MM.1S (cell line): ENCODE measurements around the gene COL18A1.

Source experiments
- DNase-seq: peaks from one replicate; pipeline ENCODE4 v3.0.0-alpha.2; 2015
- H2AFZ ChIP-seq: fragments of 300-600 bp; sonication (generic); 2 replicates; pipeline ENCODE4 v1.6.0; 2016; ENCODE audit warnings: antibody characterized with exemption, low read length
- H3F3A ChIP-seq: fragments of 300-600 bp; sonication (generic); 2 replicates; pipeline ENCODE4 v1.6.1; 2016; ENCODE audit warnings: mild to moderate bottlenecking, antibody characterized with exemption, low read length, moderate library complexity, mixed read lengths; ENCODE audit not compliant: insufficient read depth
- H3K27ac ChIP-seq: fragments of 300-600 bp; sonication (generic); 2 replicates; pipeline ENCODE4 v1.5.1; 2016; ENCODE audit warnings: mild to moderate bottlenecking, low read length
- H3K27me3 ChIP-seq: fragments of 300-600 bp; sonication (generic); replicated peaks from 2 replicates; pipeline ENCODE4 v1.6.0; 2016; ENCODE audit warnings: low read length; ENCODE audit not compliant: insufficient read depth
- H3K36me3 ChIP-seq: fragments of 300-600 bp; sonication (generic); replicated peaks from 2 replicates; pipeline ENCODE4 v1.6.1; 2016; ENCODE audit warnings: mild to moderate bottlenecking, low read length, mixed read lengths; ENCODE audit not compliant: insufficient read depth
- H3K4me1 ChIP-seq: fragments of 300-600 bp; sonication (generic); 2 replicates; pipeline ENCODE4 v1.6.1; 2016; ENCODE audit warnings: low read length, mixed read lengths
- H3K4me2 ChIP-seq: fragments of 300-600 bp; sonication (generic); 2 replicates; pipeline ENCODE4 v1.6.0; 2016; ENCODE audit warnings: low read depth, low read length
- H3K4me3 ChIP-seq: fragments of 300-600 bp; sonication (generic); 2 replicates; pipeline ENCODE4 v1.5.1; 2016; ENCODE audit warnings: low read length, mixed read lengths
- H3K79me2 ChIP-seq: fragments of 300-600 bp; sonication (generic); 2 replicates; pipeline ENCODE4 v1.6.1; 2016; ENCODE audit warnings: mixed run types, low read length, mixed read lengths
- H3K9ac ChIP-seq: fragments of 300-600 bp; sonication (generic); 2 replicates; pipeline ENCODE4 v1.6.1; 2016; ENCODE audit warnings: low read length, mixed read lengths
- H3K9me2 ChIP-seq: fragments of 300-600 bp; sonication (generic); replicated peaks from 2 replicates; pipeline ENCODE4 v1.6.1; 2016; ENCODE audit warnings: mild to moderate bottlenecking, low read length, mixed read lengths; ENCODE audit not compliant: insufficient read depth
- H3K9me3 ChIP-seq: fragments of 300-600 bp; sonication (generic); replicated peaks from 2 replicates; pipeline ENCODE4 v1.6.1; 2016; ENCODE audit warnings: mild to moderate bottlenecking, low read length, mixed read lengths; ENCODE audit not compliant: insufficient read depth
- H4K20me1 ChIP-seq: fragments of 300-600 bp; sonication (generic); 2 replicates; pipeline ENCODE4 v1.6.1; 2016; ENCODE audit warnings: mild to moderate bottlenecking, low read length, moderate library complexity, mixed read lengths; ENCODE audit not compliant: insufficient read depth
- EZH2 ChIP-seq: fragments of 300-600 bp; sonication (generic); optimal IDR thresholded peaks from 2 replicates; pipeline ENCODE3; 2017; ENCODE audit warnings: low read depth, mild to moderate bottlenecking, antibody characterized with exemption, low read length, mixed read lengths
- EZH2phosphoT487 ChIP-seq: fragments of 300-600 bp; sonication (generic); IDR thresholded peaks from 2 replicates; pipeline ENCODE4 v1.6.1; 2018; ENCODE audit warnings: antibody characterized with exemption, low read length
- TF ChIP-seq, protein P1 (sequence below): fragments of 300-600 bp; sonication (generic); IDR thresholded peaks from 2 replicates; pipeline ENCODE4 v1.5.1; 2016; ENCODE audit warnings: antibody characterized with exemption, low read length, mixed read lengths

COL18A1 gene

DNA sequence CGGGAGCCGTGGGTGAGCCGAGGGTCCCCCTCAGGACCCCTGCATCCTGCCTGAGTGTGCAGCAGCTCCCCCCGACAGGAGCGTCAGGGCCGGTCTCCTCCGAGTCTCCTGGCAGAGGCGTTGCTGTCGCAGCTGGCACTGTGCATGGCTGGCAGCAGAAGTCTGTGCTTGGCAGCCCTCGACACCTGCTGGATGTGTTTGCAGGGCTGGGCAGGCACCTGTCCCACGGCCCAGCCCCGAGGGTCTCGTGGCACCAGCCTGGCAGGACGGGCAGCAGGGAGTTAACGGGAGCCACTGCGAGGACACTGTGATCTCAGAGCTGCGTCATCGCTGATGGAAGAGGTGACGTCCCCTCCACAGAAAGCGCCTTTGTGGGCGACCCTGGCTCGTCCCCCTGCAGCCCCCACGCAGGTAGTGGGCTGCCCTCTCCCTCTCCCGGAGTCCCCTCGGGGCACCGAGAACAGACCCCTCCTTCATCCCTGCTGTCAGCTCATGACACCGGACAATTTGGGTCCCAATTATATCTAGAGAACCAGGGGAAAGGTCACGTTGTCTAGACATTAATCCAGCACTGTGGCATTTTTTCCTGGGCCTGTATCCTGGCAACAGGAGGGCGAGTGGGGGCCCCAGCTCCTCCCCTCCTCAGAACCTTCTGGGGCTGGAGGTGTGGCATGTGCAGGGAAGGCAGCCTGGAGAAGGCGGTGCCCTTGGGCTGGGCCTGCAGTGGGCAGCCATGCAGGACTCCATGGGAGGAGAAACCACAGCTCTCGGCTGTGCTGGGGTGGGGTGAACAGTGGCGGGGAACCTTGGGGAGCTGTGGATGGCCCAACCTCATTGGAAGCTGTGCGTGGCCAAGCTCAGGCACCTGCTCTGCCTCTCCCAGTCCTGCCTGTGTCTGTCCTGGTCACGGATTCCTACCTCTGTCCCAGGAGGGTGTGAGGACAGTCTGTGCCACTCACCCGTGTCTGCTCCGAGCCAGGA lies 15.4 kb downstream of the COL18A1 start:
- Histone ChIP-seq H3K4me2 (no peak overlapping the region), H3K27me3 (peaks cover 100% of the 10 kb centered on the region), H3K4me3 (no peak overlapping the region), H4K20me1 (no peaks in the 10 kb centered on the region), H3K36me3 (no peaks in the 10 kb centered on the region), H3K79me2 (no peaks in the 10 kb centered on the region), H2AFZ (no peak overlapping the region), H3K4me1 (no peaks in the 10 kb centered on the region), H3F3A (no peaks in the 10 kb centered on the region), H3K9me3 (no peaks in the 10 kb centered on the region), H3K9ac (no peak overlapping the region), H3K9me2 (no peaks in the 10 kb centered on the region), H3K27ac (no peak overlapping the region)
- DNase-seq: no peak
- no peak for TF ChIP-seq EZH2phosphoT487
- TF ChIP-seq EZH2: no peak
- TF ChIP-seq, protein P1, sequence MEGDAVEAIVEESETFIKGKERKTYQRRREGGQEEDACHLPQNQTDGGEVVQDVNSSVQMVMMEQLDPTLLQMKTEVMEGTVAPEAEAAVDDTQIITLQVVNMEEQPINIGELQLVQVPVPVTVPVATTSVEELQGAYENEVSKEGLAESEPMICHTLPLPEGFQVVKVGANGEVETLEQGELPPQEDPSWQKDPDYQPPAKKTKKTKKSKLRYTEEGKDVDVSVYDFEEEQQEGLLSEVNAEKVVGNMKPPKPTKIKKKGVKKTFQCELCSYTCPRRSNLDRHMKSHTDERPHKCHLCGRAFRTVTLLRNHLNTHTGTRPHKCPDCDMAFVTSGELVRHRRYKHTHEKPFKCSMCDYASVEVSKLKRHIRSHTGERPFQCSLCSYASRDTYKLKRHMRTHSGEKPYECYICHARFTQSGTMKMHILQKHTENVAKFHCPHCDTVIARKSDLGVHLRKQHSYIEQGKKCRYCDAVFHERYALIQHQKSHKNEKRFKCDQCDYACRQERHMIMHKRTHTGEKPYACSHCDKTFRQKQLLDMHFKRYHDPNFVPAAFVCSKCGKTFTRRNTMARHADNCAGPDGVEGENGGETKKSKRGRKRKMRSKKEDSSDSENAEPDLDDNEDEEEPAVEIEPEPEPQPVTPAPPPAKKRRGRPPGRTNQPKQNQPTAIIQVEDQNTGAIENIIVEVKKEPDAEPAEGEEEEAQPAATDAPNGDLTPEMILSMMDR: no peak

DNA sequence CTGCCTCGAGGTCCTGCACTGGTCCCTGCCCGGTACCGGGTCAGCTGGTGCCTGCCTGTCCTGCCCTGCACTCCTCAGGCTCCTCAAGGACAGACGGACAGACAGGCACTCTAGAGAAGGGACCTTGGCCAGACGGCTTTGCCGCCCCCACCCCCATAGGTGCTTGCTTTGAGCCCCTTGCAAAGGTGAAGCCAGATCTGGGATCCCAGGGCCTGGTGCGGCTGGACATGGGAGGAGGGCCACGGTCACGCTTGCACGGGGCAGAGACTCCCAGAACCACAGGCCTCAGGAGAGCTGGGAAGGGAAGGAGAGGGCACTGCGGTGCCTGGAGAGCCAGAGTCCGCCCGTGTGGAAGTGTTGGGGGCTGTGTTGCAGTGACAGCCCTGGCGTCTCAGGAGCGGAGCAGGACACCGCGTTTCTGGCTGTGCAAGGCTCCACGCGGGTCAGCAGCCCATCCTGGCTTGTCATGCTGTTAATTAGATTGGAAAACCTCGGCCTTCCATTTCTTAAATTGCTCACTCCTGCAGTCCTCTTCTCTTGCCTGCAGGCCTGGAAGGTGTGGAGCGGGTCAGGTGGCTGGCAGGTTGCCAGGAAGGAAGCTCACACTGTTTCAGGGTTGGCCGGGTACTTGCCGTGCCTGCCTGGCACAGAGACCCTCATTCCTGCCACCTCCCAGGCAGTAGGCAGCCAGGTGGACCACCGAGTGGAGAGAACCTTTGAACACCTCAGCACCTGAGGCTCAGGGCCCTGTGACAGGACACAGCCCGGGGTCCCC lies 16.3 kb downstream of the COL18A1 start:
- H3K9me3 ChIP-seq: no peaks in the 10 kb centered on the region
- no peaks in the 10 kb centered on the region for H3K9me2 ChIP-seq
- no peak overlapping the region for H3K27ac ChIP-seq
- peaks cover 100% of the 10 kb centered on the region for H3K27me3 ChIP-seq
- no peaks in the 10 kb centered on the region for H4K20me1 ChIP-seq
- H3K4me3 ChIP-seq: no peak overlapping the region
- TF ChIP-seq, protein P1: no peak
- TF ChIP-seq EZH2 (no peak), EZH2phosphoT487 (no peak)
- no peaks in the 10 kb centered on the region for H3F3A ChIP-seq
- no peaks in the 10 kb centered on the region for H3K4me1 ChIP-seq
- H2AFZ ChIP-seq: no peak overlapping the region
- no peak overlapping the region for H3K4me2 ChIP-seq
- no peak overlapping the region for H3K9ac ChIP-seq
- H3K36me3 ChIP-seq: no peaks in the 10 kb centered on the region
- no peak for DNase-seq
- no peaks in the 10 kb centered on the region for H3K79me2 ChIP-seq

GRCh38 chr21:45421846-45422775 lies 17.1 kb downstream of the COL18A1 start:
- TF ChIP-seq EZH2 (no peak), EZH2phosphoT487 (no peak)
- TF ChIP-seq, protein P1: no peak
- no peak overlapping the region for H3K9ac ChIP-seq
- no peak overlapping the region for H3K4me2 ChIP-seq
- no peaks in the 10 kb centered on the region for H3F3A ChIP-seq
- no peaks in the 10 kb centered on the region for H4K20me1 ChIP-seq
- H3K4me1 ChIP-seq: no peaks in the 10 kb centered on the region
- no peaks in the 10 kb centered on the region for H3K9me2 ChIP-seq
- no peaks in the 10 kb centered on the region for H3K79me2 ChIP-seq
- H3K4me3 ChIP-seq: no peak overlapping the region
- H3K27me3 ChIP-seq: peaks cover 100% of the 10 kb centered on the region
- DNase-seq: no peak
- H3K27ac ChIP-seq: no peak overlapping the region
- H3K9me3 ChIP-seq: no peaks in the 10 kb centered on the region
- no peak overlapping the region for H2AFZ ChIP-seq
- H3K36me3 ChIP-seq: no peaks in the 10 kb centered on the region
